Heart right ventricle (tissue), 16 donors: ENCODE measurements around the gene NCS1. TPM values are rescaled to one million over a fixed set of nuclear protein-coding genes. Genes with fewer than 3 reads are reported as not detected.

Source experiments
- ATAC-seq, 8 donors: fragments of 200-7000 bp; cut with Tn5 transposase; one replicate each; pipeline ENCODE4 v1.9.1; 2020; ENCODE audit warnings: mild to moderate bottlenecking in 8 of 8, moderate library complexity in 8 of 8, moderate number of reproducible peaks in 1 of 8
- DNase-seq, 2 donors: peaks; one replicate each; pipeline ENCODE4 v3.0.0-alpha.2; 2020
- H3K27ac ChIP-seq, 10 donors: fragments of 200-600 bp; sonication (generic) in 2 of 10; one replicate each; pipeline versions ENCODE4 v1.5.0 to v1.8.0; 2020 to 2022; ENCODE audit warnings: mild to moderate bottlenecking in 3 of 10
- H3K27me3 ChIP-seq, 7 donors: fragments of 200-600 bp; one replicate each; pipeline ENCODE4 v1.8.0; 2021 to 2022; ENCODE audit warnings: mild to moderate bottlenecking in 2 of 7
- H3K36me3 ChIP-seq, 9 donors: fragments of 200-600 bp; sonication (generic) in 1 of 9; one replicate each; pipeline versions ENCODE4 v1.5.0 to v1.8.0; 2020 to 2022; ENCODE audit warnings: mild to moderate bottlenecking in 2 of 9
- H3K4me1 ChIP-seq, 9 donors: fragments of 200-600 bp; sonication (generic) in 1 of 9; one replicate each; pipeline versions ENCODE4 v1.5.0 to v1.8.0; 2020 to 2022; ENCODE audit warnings: mild to moderate bottlenecking in 4 of 9
- H3K4me3 ChIP-seq, 10 donors: fragments of 200-600 bp; sonication (generic) in 2 of 10; one replicate each; pipeline versions ENCODE4 v1.5.0 to v1.8.0; 2020 to 2022; ENCODE audit warnings: mild to moderate bottlenecking in 7 of 10, moderate library complexity in 2 of 10
- H3K9me3 ChIP-seq, 11 donors: fragments of 200-600 bp in 10 of 11; sonication (generic) in 2 of 11; one replicate each; pipeline versions ENCODE4 v1.5.0 to v1.8.0; 2013 to 2022; ENCODE audit warnings: mild to moderate bottlenecking in 2 of 11, control low read depth in 1 of 11, moderate library complexity in 1 of 11
- CTCF ChIP-seq, 9 donors: fragments of 200-600 bp; sonication (generic) in 2 of 9; IDR thresholded peaks; one replicate each; pipeline versions ENCODE4 v1.5.0 to v1.8.0; 2021 to 2022; ENCODE audit warnings: antibody characterized with exemption in 9 of 9, mild to moderate bottlenecking in 5 of 9, moderate library complexity in 1 of 9
- WGBS, 2 donors: extraction: QIAGEN DNeasy Blood & Tissue Kit; methylation state at CpG; one replicate each; pipeline ENCODE4 v1.1.7; 2013; ENCODE audit warnings: inconsistent platforms in 1 of 2; 5-methylcytosine and 5-hydroxymethylcytosine counted together
- intact Hi-C, 10 donors: fragments of 100-400 bp; cut with DNase I; formaldehyde crosslinking; loops; one replicate each; pipeline versions ENCODE4 v1.11.1 to v1.14.2; 2022
- polyA plus RNA-seq, 2 donors: library from polyadenylated mRNA; stranded (reverse); fragments of 200-250 nt; gene quantifications; one replicate each; pipeline ENCODE4 v1.2.3, GENCODE V29; 2013
- total RNA-seq, 10 donors: library from RNA; stranded (reverse); fragmentation: NEBNext Ultra II Directional in 3 of 10; extraction: Animal tissue kit (Norgen Biotek cat#: 25700) in 3 of 10; gene quantifications; one replicate each; pipeline versions ENCODE4 v1.2.1 to v1.2.4, GENCODE V29; 2021 to 2023
- donor health status: Arrhythmogenic right ventricular cardiomyopathy.
- donor health status: ischemic (EF 13 %, LVEDD 7.1; RV severe dilation, severe dysfunction).
- donor health status: healthy with polysubstance abuse.
- donor health status: DM: no; HTN: yes; CAD: no.
- donor health status: DM: no; HTN: no; CAD: no.
- donor health status: ischemic (EF 25% LVEDD 6.9; RV normal size, moderate dysfunction).
- donor health status: ischemic (EF 25% LVEDD 5.7; RV mildly dilated, moderate dysfunction).
- donor health status: healthy.
- donor health status: DM: yes; HTN: yes; CAD: no.
- donor health status: Ischemic cardiomyopathy.
- donor health status: ischemic (EF 35%, LVEDD 5.7; RV mildly dilated, moderate dysfunction).
- donor health status: nonischemic (EF 11% LVEDD 7.7; RV severe dilation, severe dysfunction).
- donor health status: DM: yes; HTN: yes; CAD: no.
- donor health status: PGD.
- donor health status: ischemic (EF 29% LVEDD 5.4; RV normal size, mild dysfunction).
- donor health status: nonischemic (EF 23%, LVEDD 6.1; RV moderate dilation, normal function).

NCS1 gene
- total and polyA plus RNA-seq, 12 donors = 2.0 to 16.2 (median 7.0) TPM

GRCh38 chr9:130126721-130127433 is 45.3 kb upstream of the NCS1 start:
- Histone ChIP-seq H3K4me1 (peaks cover 6 to 40% (median 17%) of the 10 kb centered on the region in 9 donors), H3K4me3 (no peak overlapping the region), H3K27me3 (no peaks in the 10 kb centered on the region), H3K36me3 (peaks cover 0 to 95% (median 22%) of the 10 kb centered on the region in 9 donors), H3K27ac (peak overlapping the region in 1 of 10 donors; percentile 91), H3K9me3 (no peaks in the 10 kb centered on the region)
- TF ChIP-seq CTCF (IDR thresholded peaks at IDR 0.05) = no peak
- 64 to 75% methylated on average over 4 of the region's 4 CpGs for WGBS, 2 donors
- no peak for ATAC-seq
- DNase-seq = no peak
- intact Hi-C loops = no loop called here

GRCh38 chr9:130128251-130128650 is 44.0 kb upstream of the NCS1 start:
- Histone ChIP-seq H3K9me3 (no peaks in the 10 kb centered on the region), H3K27me3 (no peaks in the 10 kb centered on the region), H3K4me1 (peaks cover 6 to 40% (median 17%) of the 10 kb centered on the region in 9 donors), H3K4me3 (peak overlapping the region in 1 of 10 donors; percentile 16), H3K36me3 (peaks cover 0 to 95% (median 11%) of the 10 kb centered on the region in 9 donors), H3K27ac (peak overlapping the region; percentile 6 to 91 (median 55))
- intact Hi-C loops = no loop called here
- WGBS, 2 donors = 70 to 73% methylated on average over 6 of the region's 6 CpGs
- ATAC-seq (peak in 5 of 8 donors; percentile 39 to 62 (median 43)), DNase-seq (no peak)
- no peak for TF ChIP-seq CTCF (IDR thresholded peaks at IDR 0.05)

GRCh38 chr9:130128733-130129431 is 43.3 kb upstream of the NCS1 start:
- 32 to 41% methylated on average over 14 of the region's 14 CpGs for WGBS, 2 donors
- intact Hi-C loops = no loop called here
- peaks cover 0 to 95% (median 11%) of the 10 kb centered on the region in 9 donors for H3K36me3 ChIP-seq
- peaks cover 6 to 40% (median 17%) of the 10 kb centered on the region in 9 donors for H3K4me1 ChIP-seq
- DNase-seq = peak; percentile 41 to 71
- H3K9me3 ChIP-seq = no peaks in the 10 kb centered on the region
- peak; percentile 73 to 93 (median 90) for ATAC-seq
- TF ChIP-seq CTCF (IDR thresholded peaks at IDR 0.05) = no peak
- peak overlapping the region; percentile 6 to 91 (median 55) for H3K27ac ChIP-seq
- H3K27me3 ChIP-seq = no peaks in the 10 kb centered on the region
- H3K4me3 ChIP-seq = peak overlapping the region in 1 of 10 donors; percentile 16

GRCh38 chr9:130129432-130130061 is 42.7 kb upstream of the NCS1 start:
- Histone ChIP-seq H3K4me3 (no peak overlapping the region), H3K27ac (peak overlapping the region in 8 of 10 donors; percentile 42 to 91 (median 67)), H3K27me3 (no peaks in the 10 kb centered on the region), H3K9me3 (no peaks in the 10 kb centered on the region), H3K36me3 (peaks cover 0 to 94% (median 11%) of the 10 kb centered on the region in 9 donors), H3K4me1 (peaks cover 6 to 40% (median 17%) of the 10 kb centered on the region in 9 donors)
- no peak for TF ChIP-seq CTCF (IDR thresholded peaks at IDR 0.05)
- intact Hi-C loops = no loop called here
- ATAC-seq (peak in 5 of 8 donors; percentile 6 to 35 (median 24)), DNase-seq (no peak)
- WGBS, 2 donors = 84 to 88% methylated on average over 22 of the region's 22 CpGs
